GM19452 (cell line): ENCODE measurements around the gene TMED10.

Source experiments
- ATAC-seq: cut with Tn5 transposase; IDR thresholded peaks from one replicate; pipeline ENCODE4 v1.9.1; 2021; ENCODE audit not compliant: unreplicated experiment

The TMED10 gene

DNA sequence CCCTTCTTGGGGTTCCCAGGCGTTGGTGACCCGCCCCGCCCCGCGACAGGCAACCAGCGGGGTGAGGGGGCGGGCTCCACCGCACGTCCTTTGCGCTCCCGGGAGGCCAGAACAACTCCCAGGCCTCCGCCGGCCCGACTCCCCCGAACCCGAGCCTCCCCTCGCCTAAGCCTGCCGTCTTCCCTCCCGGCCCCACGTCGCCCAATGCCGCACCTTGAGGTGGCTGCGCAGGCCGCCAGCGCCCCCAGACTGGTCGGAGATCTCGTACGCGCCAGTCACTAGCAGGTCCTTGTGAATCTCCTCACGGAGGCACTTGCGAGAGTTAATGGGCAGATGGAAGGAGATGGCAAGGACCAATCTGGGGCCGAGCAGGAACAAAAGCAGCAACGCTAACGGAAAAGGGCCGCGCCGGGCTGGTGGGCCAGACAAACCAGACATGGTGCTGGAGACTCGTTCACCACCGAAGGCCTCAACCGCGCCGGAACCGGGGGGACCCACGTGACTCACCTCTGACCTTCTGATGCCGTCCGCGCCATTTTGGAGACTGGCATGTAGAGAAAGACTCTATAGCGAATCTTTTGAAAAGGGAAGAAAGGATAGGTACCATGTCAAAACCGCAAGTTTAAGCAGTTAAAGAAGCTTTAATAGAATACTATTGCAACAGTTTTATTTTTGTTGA, at the start of gene TMED10:
TSS of gene TMED10 (minus strand) at position 471 of the 679 bp plus-strand sequence. CDS start at position 438, 33 bp downstream.
- peak; percentile 70 for ATAC-seq

DNA sequence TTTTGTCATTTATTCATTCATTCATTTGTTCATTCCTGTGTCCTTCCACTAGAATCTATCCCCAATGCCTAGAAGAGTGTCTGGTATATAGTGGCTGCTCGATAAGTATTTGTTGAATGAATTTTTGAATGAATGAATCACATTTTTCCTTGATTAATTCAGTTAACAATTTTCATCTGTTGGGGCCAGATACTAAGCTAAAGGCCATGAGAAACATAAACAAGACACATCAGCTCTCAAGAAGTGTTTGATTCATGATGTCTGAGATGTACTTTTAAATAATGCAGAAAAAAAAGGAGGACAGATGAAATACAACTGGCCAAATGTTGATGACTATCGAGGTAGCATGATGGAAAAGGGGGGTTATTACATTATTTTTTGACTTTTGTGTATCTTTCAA, 48.1 kb upstream of the TMED10 start:
- ATAC-seq = no peak

DNA sequence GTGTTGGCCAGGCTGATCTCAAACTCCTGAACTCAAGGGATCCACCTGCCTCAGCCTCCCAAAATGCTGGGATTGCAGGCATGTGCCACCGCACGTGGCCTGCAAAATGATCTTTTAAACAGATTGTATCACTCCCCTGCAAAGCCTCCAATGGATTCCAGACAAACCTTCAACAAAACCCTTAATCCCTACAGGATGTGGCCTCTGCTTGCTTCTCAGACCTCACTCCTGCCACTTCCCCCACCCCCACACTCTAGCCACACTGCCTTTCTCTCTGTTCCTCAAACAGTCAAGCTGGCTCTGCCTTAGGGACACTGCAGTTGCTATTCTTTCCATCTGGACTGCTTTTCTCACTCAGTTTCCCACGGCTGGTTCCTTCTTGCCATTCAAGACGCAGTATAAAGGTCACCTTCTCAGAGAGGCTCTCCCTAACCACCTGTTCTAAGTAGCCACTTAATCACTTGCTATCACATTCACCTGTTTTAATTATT, 47.3 kb upstream of the TMED10 start:
- ATAC-seq = no peak

DNA sequence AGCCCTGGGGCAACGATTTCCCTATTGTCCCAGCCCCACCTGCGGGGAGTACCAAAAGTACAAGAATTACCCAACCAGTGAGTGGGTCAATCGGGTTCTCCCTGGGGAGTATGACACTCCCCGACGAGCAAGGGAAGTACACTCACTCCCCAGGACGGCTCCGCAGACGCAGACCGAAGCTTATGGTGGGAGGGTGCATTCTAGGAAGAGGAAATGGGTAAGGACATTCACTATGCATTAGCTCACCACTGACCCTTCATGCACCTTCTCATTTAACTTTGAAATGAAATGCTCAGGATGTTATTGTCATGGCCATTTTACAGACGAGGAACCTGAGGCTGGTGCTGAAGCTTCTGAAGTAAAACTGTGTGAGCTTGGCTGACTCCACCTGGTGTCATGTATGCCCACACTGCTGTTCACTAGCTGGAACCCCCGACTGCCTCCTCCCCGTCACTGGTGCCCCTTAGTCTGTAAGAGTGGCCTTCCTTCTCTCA, 45.8 kb upstream of the TMED10 start:
- peak; percentile 70 for ATAC-seq

DNA sequence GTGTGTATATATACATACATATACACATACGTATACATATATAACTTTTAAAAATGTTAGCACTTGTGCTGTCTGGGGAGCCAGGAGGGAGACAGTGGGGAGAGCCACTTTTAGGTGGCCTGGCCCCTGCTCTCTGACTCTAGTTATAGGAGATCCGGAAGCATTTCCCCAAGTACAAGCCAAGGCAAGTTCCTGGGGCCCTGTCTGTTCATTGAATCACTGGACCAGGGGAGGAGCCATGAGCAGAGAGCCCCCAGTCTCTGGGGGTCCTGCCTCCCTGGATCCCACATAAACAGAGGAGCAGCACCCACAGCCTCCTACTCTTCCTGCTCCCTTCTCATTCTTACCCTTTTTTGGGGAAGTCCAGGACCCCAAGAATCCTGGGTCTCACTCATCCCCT, 45.4 kb upstream of the TMED10 start:
- peak; percentile 11 for ATAC-seq

DNA sequence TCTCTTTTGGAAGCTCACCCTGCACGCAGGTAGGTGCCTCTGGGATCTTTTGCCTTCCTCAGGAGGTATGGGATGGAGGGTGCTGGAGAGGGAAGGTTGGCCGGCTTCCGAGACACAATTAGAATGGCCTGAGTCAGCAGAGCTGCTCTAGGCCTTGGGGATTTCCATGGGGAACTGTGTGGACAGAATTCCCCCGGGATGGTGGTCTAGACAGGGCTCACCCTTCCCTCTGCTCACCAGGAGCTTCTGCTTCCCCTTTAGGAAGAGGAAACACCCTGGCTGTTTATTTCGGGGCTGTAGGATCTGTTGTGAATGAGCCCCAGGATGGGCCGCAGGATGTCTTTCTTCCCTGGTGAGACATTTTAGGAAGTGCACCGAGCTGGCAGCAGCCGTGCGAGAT, 43.7 kb upstream of the TMED10 start:
- no peak for ATAC-seq

DNA sequence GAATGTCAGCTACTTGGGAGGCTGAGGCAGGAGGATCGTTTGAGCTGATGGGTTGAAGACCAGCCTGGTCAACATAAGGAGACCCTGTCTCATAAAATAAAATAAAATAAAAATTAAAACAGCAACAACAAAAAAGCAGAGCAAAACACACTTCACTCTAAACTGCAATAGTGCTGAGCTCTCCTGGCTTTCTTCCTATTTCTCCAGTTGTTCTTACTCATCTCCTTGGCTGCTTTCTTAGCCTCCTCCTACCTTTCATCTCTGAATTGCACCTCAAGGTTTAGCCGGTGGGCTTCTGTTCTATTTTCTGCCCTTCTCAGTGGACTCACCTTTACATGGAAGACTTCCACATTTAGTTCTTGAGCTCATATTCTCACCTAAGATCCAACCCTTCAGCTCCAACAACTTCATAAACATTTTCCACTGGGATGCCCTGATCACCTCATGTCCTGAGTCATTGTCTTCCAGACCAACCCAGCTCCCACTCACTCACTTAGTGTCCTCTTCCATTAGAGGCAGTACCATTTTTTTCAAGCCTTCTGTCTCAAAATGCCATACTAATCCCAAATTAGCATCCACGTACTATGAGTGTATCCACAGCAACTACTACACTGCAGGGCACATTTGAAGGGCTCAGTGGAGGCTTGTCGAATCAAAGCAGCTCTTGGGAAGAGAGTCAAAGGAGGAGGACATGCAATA, 41.2 kb upstream of the TMED10 start:
- ATAC-seq = no peak

DNA sequence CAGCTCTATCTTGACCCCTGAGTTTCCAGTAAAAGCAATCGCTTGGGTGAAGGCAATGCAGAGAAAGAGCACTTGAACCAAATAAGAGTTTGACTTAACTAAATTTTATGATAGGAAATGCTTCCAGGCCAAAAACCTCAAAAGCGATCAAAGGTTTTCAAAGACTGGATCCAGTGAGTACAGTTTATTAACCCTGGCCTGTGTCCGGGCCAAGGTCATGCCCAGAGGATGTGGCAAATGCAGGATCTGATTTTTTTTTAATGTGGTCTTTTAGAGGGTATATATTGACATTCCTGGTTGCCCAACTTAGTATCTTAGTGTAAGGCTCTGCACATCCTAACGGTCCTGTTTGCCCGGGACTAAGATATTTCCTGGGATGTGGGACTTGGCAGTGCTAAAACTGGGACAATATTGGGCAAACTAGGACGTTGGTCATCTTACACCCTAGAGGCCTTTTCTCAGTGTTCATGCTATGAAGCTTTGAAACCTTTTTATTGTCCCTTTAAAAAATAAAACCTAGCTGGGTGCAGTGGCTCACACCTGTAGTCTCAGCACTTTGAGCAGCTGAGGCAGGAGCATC, 40.1 kb upstream of the TMED10 start:
- ATAC-seq = no peak

DNA sequence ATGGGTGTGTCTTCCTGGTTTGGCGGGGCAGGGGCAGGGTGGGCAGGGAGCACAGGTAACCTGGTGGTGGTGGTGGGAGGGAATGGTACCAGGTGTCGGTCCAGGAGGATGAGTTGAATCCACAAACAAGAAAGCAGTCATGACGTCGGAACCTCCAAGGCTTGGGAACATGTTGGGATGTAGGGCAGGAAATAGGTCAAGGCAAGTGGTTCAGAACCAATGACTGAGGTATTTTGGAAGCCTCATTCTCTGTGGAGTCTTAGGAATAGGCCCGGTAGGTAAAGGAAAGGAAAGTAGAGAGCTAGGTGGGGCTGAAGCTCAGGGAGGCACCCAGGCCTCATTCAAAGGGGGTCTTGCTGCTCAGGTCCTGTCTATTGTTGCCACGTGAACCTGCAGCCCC, 39.1 kb upstream of the TMED10 start:
- no peak for ATAC-seq

DNA sequence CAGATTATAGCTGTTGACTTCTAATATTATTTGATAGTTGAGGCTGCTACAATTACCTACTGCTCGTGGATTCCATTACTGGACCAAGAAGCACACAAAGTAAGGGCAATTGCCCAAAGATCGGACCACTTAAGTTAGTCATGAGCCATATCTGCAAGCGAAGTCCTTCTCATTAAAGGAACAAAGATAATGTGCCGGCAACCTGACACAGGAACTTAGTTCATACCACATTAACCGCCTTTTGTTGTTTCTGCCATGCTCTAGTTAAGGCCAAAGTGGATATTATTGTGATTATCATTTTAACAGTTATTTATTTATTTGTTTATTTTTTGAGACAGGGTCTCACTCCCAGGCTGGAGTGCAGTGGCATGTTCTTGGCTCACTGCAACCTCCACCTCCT, 38.1 kb upstream of the TMED10 start:
- no peak for ATAC-seq

DNA sequence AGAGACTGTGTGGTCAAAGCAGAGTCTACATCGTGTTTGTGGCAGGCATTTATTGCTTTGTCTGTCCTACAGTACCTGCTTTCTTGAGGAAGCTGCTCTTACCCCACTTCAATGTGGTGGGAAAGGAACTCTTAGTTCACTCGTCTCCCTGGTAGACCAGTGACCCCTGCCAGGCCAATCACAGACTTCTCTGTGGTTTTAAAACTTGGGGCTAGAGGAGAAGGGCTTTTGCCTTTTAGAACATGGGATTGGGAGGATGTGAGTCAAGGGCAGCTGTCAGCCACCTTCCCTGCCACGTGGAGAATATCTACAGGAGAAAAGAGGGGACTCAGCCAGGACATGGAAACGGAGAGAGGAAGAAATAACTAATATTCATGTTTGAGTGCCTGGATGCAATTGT, 36.8 kb upstream of the TMED10 start:
- no peak for ATAC-seq

DNA sequence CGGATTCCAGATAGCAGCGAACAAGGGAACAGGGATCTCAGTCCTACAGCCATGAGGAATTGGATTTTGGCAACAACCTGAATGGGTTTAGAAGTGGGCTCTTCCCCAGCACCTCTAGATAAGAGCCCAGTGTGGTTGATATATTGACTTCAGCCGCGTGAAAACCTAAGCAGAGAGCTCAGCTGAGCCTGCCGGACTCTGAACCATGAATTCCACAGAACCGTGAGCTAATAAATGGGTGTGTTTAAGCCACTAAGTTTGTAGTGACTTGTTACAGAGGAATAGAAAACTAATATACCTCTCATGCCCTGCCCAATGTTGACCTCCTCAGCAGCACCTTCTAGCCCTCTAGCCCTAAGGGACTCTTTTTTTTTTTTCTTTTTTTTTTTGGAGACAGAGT, 32.4 kb upstream of the TMED10 start:
- no peak for ATAC-seq

DNA sequence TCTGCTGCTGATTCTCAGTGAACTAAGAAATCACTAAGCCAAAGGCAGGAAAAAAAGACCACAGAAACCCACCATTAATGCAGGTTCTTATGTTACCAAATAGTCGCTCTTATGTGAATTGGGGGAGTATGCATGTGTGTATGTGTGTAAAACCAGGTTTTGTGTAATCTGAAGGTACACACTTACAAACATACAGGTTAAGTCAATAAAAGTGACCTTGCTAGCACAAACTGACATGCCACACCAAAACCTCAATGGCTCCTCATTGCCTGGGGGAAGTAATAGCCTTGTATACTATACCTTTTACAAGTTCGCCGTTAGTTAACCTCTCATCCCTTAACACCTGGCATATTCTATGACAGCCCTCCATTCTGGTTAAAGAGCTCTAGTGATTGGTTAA, 29.8 kb upstream of the TMED10 start:
- no peak for ATAC-seq

DNA sequence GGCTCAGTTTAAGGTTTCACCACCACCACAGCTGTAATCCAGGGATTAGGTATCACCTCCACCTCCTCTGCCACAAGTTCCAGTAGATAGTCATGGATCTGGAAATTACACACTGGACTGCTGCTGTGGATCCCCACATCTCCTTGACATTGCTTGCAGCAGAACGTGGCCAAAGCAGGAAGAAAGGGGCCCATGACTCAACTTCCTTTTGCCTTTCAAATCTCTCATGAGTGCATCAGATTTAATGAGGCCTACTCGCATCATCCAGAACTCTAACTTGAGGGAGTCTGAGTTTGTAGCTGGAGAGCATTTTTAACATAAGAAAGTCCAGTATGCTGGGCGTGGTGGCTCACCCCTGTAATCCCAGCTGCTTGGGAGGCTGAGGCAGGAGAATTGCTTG, 29.2 kb upstream of the TMED10 start:
- ATAC-seq = no peak

DNA sequence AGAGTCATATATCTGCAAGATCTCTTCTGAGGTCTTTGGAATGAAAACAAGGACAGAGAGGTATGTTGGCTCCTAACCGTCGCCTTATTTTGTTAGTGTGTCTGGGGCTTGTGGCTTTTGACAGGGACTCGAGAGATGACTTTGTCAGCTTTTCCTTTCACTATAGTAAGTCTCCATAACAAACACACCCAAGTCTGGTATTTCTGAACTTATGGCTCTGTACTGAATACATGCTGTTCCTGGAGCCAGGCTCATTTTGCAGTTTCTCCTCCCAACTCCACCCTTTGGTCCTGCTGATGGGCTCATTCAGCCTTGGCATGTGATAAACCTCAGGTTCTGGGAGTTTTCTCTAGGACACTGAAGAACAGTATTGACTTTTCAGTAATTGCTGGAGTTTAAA, 27.7 kb upstream of the TMED10 start:
- ATAC-seq = no peak

DNA sequence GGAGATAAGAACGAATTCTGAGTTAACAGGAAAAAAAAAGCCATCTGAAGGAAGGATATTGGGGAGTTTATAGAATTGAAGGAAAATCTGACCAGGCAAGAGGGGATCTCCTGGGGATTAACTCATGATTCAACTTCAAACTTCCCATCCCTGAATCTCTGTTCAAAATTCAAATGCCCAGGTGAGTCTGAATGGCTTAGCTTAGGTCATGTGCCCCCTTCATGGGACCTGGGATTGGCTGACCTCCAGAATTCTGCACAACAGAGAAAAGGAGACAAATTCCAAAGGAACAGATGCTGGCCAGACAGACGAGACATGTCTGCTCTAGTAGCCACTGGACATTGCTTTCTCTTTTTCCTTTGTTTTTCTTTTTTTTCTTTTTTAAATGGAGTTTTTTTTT, 26.2 kb upstream of the TMED10 start:
- ATAC-seq = no peak

DNA sequence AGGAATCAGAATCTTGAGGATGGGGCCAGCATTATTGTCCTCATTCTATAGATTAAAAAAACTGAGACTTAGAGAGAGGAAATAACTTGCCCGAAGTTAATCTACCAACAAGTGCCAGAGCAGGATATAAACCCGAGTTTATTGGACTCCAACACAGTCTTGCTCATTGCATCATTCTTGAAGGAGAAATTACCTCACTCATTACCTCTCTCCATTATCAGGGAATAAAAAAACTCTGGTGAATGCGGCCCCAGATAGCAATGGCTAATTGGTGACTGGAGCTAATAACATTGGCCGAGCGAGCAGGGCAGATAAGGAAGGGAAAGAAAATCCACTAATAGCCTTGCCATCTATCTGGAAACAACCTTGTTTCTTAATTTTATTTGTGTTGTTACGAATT, 24.7 kb upstream of the TMED10 start:
- ATAC-seq = no peak

DNA sequence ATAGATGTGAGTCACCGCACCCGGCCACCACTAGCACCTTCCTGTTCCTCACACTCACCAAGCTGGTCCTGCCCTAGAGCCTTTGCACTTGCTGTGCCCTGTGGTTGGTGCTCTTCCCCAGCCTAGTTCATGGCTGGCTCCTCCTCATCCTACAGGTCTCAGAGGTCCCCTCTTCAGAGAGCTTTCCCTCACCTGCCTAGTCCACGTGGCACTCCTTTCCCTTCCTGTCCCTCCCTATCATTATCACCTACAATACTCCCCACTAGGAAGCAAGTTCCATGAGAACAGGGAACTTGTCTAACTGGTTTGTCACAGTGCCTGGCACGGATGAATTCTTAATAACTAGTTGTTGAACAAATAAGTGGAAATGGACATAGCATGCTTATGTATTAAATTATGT, 24.0 kb upstream of the TMED10 start:
- no peak for ATAC-seq

DNA sequence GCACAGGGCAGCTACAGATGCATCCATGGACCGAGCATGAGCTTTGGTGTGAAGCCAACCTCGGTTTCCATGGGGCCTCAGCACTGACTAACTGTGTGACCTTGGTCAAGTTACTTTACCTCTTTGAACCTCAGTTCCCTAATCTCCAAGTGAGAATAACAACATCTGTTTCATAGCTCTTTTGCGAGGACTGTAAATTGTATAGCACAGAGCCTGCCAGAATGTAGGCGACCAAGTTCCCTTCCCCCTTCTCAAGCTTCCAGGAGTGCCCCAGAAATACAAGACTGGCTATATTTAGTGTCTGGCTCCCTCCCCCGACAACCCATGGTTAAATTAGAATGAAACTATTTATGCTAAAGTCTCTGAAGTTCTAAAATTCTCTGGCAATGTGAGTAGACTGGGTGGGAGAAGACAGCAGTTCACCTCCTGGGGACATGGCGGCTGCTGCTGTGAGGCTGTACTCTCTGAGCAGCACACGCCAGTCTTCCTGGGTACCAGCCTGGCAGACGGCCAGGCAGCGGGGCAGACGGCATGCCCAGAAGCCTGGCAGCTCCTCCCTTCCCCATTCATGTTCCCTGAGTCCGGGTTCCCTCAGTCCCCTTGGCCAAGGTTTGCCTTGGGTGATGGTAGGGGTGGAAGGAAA, 22.0 kb upstream of the TMED10 start:
- no peak for ATAC-seq

DNA sequence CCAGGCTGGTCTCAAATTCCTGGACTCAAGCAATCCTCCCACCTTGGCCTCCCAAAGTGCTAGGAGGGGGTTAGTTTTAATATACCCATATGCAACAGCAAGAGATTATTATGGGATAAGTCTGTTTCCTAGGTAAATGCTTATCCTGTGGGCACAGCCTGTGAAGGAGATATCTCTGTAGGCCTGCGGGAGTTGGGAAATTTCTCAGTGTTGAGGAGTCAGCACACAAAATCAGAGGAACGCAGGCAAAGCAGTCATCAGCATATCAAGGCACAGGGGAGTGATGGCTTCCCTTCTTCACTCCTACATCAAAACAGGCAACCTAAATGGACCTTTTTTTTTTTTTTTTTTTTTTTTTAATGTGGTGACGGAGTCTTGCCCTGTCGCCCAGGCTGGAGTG, 20.9 kb upstream of the TMED10 start:
- ATAC-seq = no peak

DNA sequence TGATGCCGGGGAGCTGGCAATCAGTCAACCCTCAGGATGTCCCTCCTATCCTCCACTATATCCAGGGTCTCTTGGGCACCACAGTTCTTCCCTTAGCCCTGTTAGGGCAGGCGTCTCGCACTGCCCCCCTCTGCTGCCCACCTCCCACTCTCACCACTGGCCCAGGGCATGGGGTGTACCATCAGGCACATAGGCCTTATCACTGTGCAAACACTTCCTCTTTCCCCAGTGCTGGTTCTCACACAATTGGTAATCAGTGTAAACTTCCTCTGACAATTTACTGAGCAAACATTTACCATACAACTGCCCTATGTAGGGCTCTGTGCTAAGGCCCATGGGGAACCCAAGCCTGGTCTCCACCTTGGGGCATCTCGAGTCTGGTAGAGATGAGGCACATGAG, 20.1 kb upstream of the TMED10 start:
- no peak for ATAC-seq

DNA sequence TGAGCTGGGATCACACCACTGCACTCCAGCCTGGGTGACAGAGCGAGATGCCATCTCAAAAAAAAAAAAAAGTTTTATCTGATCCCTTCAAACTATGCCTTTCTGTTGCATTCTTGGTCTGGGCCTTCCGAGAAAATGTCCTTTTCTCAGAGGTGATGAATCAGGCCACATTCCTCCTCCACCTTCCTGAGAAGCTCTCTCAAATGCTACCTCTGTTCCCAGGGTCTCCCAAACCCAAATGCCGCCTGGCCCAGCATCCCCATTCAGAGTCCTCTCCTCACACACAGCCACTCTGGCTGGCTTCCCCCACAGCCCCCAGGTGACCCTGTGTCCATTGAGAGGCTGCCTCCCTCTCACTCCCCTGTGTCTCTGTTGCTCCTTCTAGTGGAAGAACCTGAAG, 19.7 kb upstream of the TMED10 start:
- no peak for ATAC-seq
